ENCODE data around the gene FAIM2. TPM values are rescaled to one million over a fixed set of nuclear protein-coding genes. Genes with fewer than 3 reads are reported as not detected.

Gene FAIM2
- total and polyA plus RNA-seq, 2 donors from 2014 or later, result 1.3 to 5.5 TPM

GRCh38 chr12:49901986-49902385, 1.7 kb downstream of the FAIM2 start:
- H3K27me3 ChIP-seq (ENCODE audit: control insufficient read depth, insufficient read depth, low read length), result no peaks in the 10 kb centered on the region
- H3K9me3 ChIP-seq (ENCODE audit: control insufficient read depth in 2 of 3, insufficient read depth in 1 of 3, low read length in 3 of 3), result no peaks in the 10 kb centered on the region
- H3K27ac ChIP-seq (ENCODE audit: low read depth in 2 of 2, low read length in 2 of 2), result no peak overlapping the region
- intact Hi-C loops (cut with DNase I), result no loop called here
- H3K4me1 ChIP-seq (ENCODE audit: control insufficient read depth in 2 of 3, insufficient read depth in 2 of 3, low read depth in 1 of 3, low read length in 3 of 3), result peaks cover 0 to 4% (median 0%) of the 10 kb centered on the region in 3 donors
- H3K9ac ChIP-seq (ENCODE audit: low read length in 3 of 3), result no peak overlapping the region
- no peak for DNase-seq
- FAIRE-seq, result no peak
- TF ChIP-seq CTCF (IDR thresholded peaks at IDR 0.05; ENCODE audit: borderline replicate concordance, extremely low read depth, insufficient read depth), result no peak
- H3K4me3 ChIP-seq (ENCODE audit: low read length in 3 of 3), result no peak overlapping the region
- H3K36me3 ChIP-seq (ENCODE audit: control insufficient read depth in 2 of 3, insufficient read depth in 3 of 3, low read length in 3 of 3), result no peaks in the 10 kb centered on the region

GRCh38 chr12:49901026-49901425, 2.7 kb downstream of the FAIM2 start:
- intact Hi-C loops (cut with DNase I), result no loop called here

GRCh38 chr12:49900371-49900770, 3.3 kb downstream of the FAIM2 start:
- peaks cover 0 to 6% (median 4%) of the 10 kb centered on the region in 3 donors for H3K4me1 ChIP-seq (ENCODE audit: control insufficient read depth in 2 of 3, insufficient read depth in 2 of 3, low read depth in 1 of 3, low read length in 3 of 3)
- no peaks in the 10 kb centered on the region for H3K27me3 ChIP-seq (ENCODE audit: control insufficient read depth, insufficient read depth, low read length)
- DNase-seq, result peak in 1 of 5 donors; percentile 62
- no peak overlapping the region for H3K9ac ChIP-seq (ENCODE audit: low read length in 3 of 3)
- H3K36me3 ChIP-seq (ENCODE audit: control insufficient read depth in 2 of 3, insufficient read depth in 3 of 3, low read length in 3 of 3), result no peaks in the 10 kb centered on the region
- H3K27ac ChIP-seq (ENCODE audit: low read depth in 2 of 2, low read length in 2 of 2), result no peak overlapping the region
- intact Hi-C loops (cut with DNase I), result no loop called here
- no peak overlapping the region for H3K4me3 ChIP-seq (ENCODE audit: low read length in 3 of 3)
- H3K9me3 ChIP-seq (ENCODE audit: control insufficient read depth in 2 of 3, insufficient read depth in 1 of 3, low read length in 3 of 3), result no peaks in the 10 kb centered on the region
- TF ChIP-seq CTCF (IDR thresholded peaks at IDR 0.05; ENCODE audit: borderline replicate concordance, extremely low read depth, insufficient read depth), result no peak
- FAIRE-seq, result no peak

More at GRCh38 chr12:49901026-49901425, 2.7 kb downstream of the FAIM2 start:
- Histone ChIP-seq H3K4me1 (ENCODE audit: control insufficient read depth in 2 of 3, insufficient read depth in 2 of 3, low read depth in 1 of 3, low read length in 3 of 3) (peaks cover 0 to 4% (median 0%) of the 10 kb centered on the region in 3 donors), H3K9me3 (ENCODE audit: control insufficient read depth in 2 of 3, insufficient read depth in 1 of 3, low read length in 3 of 3) (no peaks in the 10 kb centered on the region), H3K27me3 (ENCODE audit: control insufficient read depth, insufficient read depth, low read length) (no peaks in the 10 kb centered on the region), H3K27ac (ENCODE audit: low read depth in 2 of 2, low read length in 2 of 2) (no peak overlapping the region), H3K9ac (ENCODE audit: low read length in 3 of 3) (no peak overlapping the region), H3K4me3 (ENCODE audit: low read length in 3 of 3) (no peak overlapping the region), H3K36me3 (ENCODE audit: control insufficient read depth in 2 of 3, insufficient read depth in 3 of 3, low read length in 3 of 3) (no peaks in the 10 kb centered on the region)
- FAIRE-seq, result no peak
- no peak for TF ChIP-seq CTCF (IDR thresholded peaks at IDR 0.05; ENCODE audit: borderline replicate concordance, extremely low read depth, insufficient read depth)
- DNase-seq, result peak in 1 of 5 donors; percentile 29

- Histone ChIP-seq H3K9me3 (ENCODE audit: control insufficient read depth in 2 of 3, insufficient read depth in 1 of 3, low read length in 3 of 3) (no peaks in the 10 kb centered on the region), H3K9ac (ENCODE audit: low read length in 3 of 3) (no peak overlapping the region), H3K4me1 (ENCODE audit: control insufficient read depth in 2 of 3, insufficient read depth in 2 of 3, low read depth in 1 of 3, low read length in 3 of 3) (peaks cover 0 to 6% (median 5%) of the 10 kb centered on the region in 3 donors), H3K27ac (ENCODE audit: low read depth in 2 of 2, low read length in 2 of 2) (no peak overlapping the region), H3K4me3 (ENCODE audit: low read length in 3 of 3) (no peak overlapping the region), H3K27me3 (ENCODE audit: control insufficient read depth, insufficient read depth, low read length) (no peaks in the 10 kb centered on the region), H3K36me3 (ENCODE audit: control insufficient read depth in 2 of 3, insufficient read depth in 3 of 3, low read length in 3 of 3) (no peaks in the 10 kb centered on the region)
- no peak for TF ChIP-seq CTCF (IDR thresholded peaks at IDR 0.05; ENCODE audit: borderline replicate concordance, extremely low read depth, insufficient read depth)
- DNase-seq (peak in 1 of 5 donors; percentile 50), FAIRE-seq (no peak)
- intact Hi-C loops (cut with DNase I), result no loop called here
Measured at GRCh38 chr12:49899921-49900320, 3.8 kb downstream of the FAIM2 start.

Measured in kidney (tissue), 14 donors.